ENCODE data around the gene NFKB2. TPM values are rescaled to one million over a fixed set of nuclear protein-coding genes. Genes with fewer than 3 reads are reported as not detected.

NFKB2 gene
- total RNA-seq, 3 donors from 2014 or later: 26.9 to 72.2 (median 29.0) TPM

- Histone ChIP-seq H3K9me3 (no peaks in the 10 kb centered on the region), H3K36me3 (ENCODE audit: low read depth) (no peaks in the 10 kb centered on the region), H3K4me1 (ENCODE audit: low read depth) (peaks cover 9% of the 10 kb centered on the region), H3K4me3 (no peak overlapping the region)
- ATAC-seq: no peak
- TF ChIP-seq CTCF (IDR thresholded peaks at IDR 0.05): no peak
- intact Hi-C loops (cut with DNase I, micrococcal nuclease): no loop called here
- DNase-seq: no peak
These were observed 19.2 kb downstream of the NFKB2 start for GRCh38 chr10:102414749-102415148.

GRCh38 chr10:102416283-102416682, 20.8 kb downstream of the NFKB2 start:
- no peak overlapping the region for H3K4me3 ChIP-seq

GRCh38 chr10:102416695-102417094, 21.2 kb downstream of the NFKB2 start:
- ATAC-seq (no peak), DNase-seq (peak in 1 of 3 donors; percentile 52)
- no peak for TF ChIP-seq CTCF (IDR thresholded peaks at IDR 0.05)
- Histone ChIP-seq H3K4me1 (ENCODE audit: low read depth) (peaks cover 14% of the 10 kb centered on the region), H3K4me3 (no peak overlapping the region), H3K9me3 (no peaks in the 10 kb centered on the region), H3K36me3 (ENCODE audit: low read depth) (no peaks in the 10 kb centered on the region)
- intact Hi-C loops (cut with DNase I, micrococcal nuclease): no loop called here

More at GRCh38 chr10:102416283-102416682, 20.8 kb downstream of the NFKB2 start:
- H3K36me3 ChIP-seq (ENCODE audit: low read depth): no peaks in the 10 kb centered on the region
- peaks cover 14% of the 10 kb centered on the region for H3K4me1 ChIP-seq (ENCODE audit: low read depth)
- ATAC-seq (no peak), DNase-seq (peak in 1 of 3 donors; percentile 38)
- H3K9me3 ChIP-seq: no peaks in the 10 kb centered on the region
- no peak for TF ChIP-seq CTCF (IDR thresholded peaks at IDR 0.05)
- intact Hi-C loops (cut with DNase I, micrococcal nuclease): no loop called here

GRCh38 chr10:102418622-102419268, 23.2 kb downstream of the NFKB2 start, which contains the start of gene PSD:
TSS of gene PSD (minus strand) at chr10:102418785. CDS start at chr10:102417038, 1,747 bp downstream.
- no peaks in the 10 kb centered on the region for H3K9me3 ChIP-seq
- peak in 1 of 3 donors; percentile 55 for DNase-seq
- peaks cover 27% of the 10 kb centered on the region for H3K4me1 ChIP-seq (ENCODE audit: low read depth)
- TF ChIP-seq CTCF (IDR thresholded peaks at IDR 0.05): no peak
- ATAC-seq: no peak
- H3K4me3 ChIP-seq: no peak within 1 kb of the TSS
- no peaks in the 10 kb centered on the region for H3K36me3 ChIP-seq (ENCODE audit: low read depth)
- intact Hi-C loops (cut with DNase I, micrococcal nuclease): no loop called here

GRCh38 chr10:102419269-102420180, 24.0 kb downstream of the NFKB2 start:
- no peaks in the 10 kb centered on the region for H3K36me3 ChIP-seq (ENCODE audit: low read depth)
- ATAC-seq (no peak), DNase-seq (peak; percentile 63 to 76 (median 76))
- no peak overlapping the region for H3K4me3 ChIP-seq
- TF ChIP-seq CTCF (IDR thresholded peaks at IDR 0.05): no peak
- peaks cover 27% of the 10 kb centered on the region for H3K4me1 ChIP-seq (ENCODE audit: low read depth)
- intact Hi-C loops (cut with DNase I, micrococcal nuclease): no loop called here
- H3K9me3 ChIP-seq: no peaks in the 10 kb centered on the region

Data from mucosa of descending colon (tissue), 3 donors.